GM21526 (cell line): ENCODE measurements around the gene XRCC5.

Source experiments
- ATAC-seq: cut with Tn5 transposase; IDR thresholded peaks from one replicate; pipeline ENCODE4 v1.9.1; 2021; ENCODE audit warnings: moderate library complexity; ENCODE audit not compliant: unreplicated experiment, low FRiP score

Gene XRCC5

GRCh38 chr2:216147172-216148131 lies 38.3 kb downstream of the XRCC5 start:
- no peak for ATAC-seq

DNA sequence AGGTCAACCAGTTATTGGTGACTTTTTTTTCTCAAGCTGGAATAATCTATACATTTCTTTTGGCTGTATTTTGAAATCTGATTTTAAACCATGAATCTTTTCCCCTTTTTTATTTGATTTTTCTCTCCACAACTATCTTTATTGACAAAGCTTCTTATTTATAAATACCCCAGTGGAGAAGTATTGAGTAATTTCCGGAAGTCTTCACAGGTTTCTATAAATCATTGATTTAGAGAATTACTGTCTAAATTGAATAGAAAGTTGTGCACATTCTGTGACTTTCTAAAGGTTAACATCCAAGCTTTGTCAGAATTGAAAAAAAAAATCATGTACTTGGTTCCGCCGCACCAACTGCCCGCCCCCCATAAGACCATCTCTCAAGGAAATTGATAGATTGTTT lies 39.8 kb downstream of the XRCC5 start:
- ATAC-seq = no peak

GRCh38 chr2:216149741-216150140 lies 40.6 kb downstream of the XRCC5 start:
- ATAC-seq = no peak

DNA sequence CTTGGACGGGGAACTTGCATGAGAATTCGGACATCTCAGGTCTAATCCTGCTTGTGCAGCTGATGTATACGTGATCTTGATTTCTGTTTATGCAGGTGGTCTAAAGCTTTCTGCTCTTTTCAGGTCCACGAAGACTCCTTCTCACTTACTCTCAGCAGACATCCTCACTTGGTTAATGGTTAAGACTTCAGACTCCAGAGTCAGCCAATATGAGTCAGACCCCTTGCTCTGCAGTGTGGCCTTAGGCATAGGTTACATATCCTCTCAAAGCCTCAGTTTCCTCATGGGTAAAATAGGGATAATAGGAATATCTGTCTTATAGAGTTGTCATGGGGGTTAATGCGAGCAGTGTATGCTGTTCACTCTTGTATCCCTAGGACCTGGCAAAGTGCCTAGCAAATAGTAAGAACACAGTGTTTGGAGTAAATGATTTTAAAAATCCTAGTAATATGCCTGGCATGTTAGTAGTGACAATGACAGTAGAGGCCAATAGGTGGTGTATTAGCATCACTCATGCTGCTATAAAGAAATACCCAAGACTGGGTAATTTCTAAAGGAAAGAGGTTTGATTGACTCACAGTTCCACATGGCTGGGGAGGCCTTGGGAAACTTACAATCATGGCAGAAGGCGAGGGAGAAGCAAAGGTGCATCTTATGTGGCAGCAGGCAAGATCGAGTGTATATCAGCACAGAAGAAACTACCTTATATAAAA lies 42.3 kb downstream of the XRCC5 start:
- no peak for ATAC-seq

DNA sequence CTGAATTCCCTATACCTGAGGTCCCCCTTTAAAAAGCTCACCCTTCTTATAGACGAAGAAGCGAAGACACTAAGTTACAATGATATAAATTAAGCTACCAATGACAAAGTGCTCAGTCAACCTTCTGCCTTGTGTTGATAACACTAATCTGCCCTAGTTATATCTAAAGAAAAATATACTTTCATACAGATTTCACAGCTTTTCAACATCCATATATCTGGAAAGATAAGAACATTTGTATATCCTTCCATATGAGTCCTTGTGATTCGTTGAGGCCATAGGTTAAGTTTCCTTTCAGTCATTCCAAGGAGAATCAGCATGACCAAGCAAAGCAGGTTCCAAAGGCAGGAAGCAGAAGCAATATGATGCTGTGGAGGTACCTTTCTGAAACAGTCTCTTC lies 46.8 kb downstream of the XRCC5 start:
- ATAC-seq = no peak

- no peak for ATAC-seq
These were observed 47.7 kb downstream of the XRCC5 start for GRCh38 chr2:216156822-216157221.

DNA sequence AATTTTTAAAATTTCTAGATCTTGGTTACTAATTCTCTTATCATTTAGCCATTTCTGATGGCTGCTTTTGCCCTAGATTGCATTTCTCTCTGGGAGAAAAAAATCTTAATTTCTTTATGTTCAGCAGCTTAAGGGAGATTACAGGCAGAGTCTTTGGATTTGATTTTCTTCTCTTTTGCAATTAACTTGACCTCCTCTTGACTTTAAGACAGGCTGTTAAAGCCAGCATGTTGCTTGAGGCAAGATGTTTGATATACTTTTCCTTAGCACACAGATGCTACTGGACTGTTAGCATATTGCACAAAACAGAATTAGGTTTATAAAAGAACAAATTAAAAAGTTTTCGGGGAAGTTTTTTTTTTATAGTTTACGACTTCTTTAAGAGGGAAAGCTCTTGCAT lies 50.0 kb downstream of the XRCC5 start:
- ATAC-seq = no peak

GRCh38 chr2:216159646-216160045 lies 50.5 kb downstream of the XRCC5 start:
- no peak for ATAC-seq

DNA sequence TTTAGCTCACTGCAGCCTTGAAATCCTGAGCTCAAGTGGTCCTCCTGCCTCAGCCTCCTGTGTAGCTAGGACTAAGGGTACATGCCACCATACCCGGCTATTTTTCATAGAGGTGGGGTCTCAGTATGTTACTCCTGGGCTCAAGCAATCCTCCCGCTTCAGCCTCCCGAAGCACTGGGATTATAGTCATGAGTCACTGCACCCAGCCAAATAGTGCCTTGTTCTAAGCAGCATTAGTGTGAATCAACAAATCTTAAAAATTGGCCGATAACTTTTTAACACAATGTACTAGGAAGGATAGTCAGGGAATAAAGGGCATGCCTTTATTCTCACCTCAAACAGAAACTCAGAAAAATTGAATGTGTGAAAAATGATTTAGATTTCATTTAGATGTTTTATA lies 51.6 kb downstream of the XRCC5 start:
- no peak for ATAC-seq

GRCh38 chr2:216161967-216162366 lies 52.8 kb downstream of the XRCC5 start:
- ATAC-seq = no peak

DNA sequence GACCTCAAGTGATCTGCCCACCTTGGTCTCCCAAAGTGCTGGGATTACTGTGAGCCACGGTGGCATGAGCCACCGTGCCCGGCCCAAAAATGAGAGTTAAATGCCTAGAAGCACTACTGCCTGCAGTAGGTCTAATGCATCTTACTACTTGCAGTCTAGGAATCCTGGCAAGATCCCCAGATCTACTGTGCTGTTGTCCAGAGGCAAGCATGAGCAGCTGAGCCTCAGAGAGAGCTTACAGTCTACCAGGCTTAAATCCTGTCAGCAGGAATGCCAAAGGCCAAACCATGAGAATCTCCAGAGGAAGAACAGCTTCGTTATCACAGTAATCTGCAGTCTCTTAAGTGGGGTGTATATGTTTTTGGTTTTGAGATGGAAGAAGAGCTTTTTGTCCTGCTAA lies 54.4 kb downstream of the XRCC5 start:
- ATAC-seq = no peak

GRCh38 chr2:216164087-216164486 lies 54.9 kb downstream of the XRCC5 start:
- no peak for ATAC-seq

DNA sequence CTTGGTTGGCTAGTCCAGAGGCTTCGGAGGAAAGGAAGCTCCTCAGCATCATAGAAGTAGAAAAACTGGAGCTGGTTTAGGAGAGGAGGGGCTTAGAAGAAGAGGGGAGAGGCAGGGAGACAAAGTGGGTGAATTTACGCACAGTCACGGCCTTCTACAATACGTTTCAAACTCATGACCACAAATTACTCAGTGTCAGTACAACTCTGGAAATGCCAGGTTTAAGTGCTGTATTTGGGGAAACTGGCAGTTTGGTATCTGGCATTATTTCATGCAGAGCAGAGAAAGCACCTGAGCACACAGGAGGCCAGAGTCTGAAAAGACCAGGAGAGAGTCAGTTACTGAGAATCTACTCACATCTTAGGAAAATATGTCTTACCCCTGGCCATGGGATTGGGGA lies 55.4 kb downstream of the XRCC5 start:
- ATAC-seq = no peak

DNA sequence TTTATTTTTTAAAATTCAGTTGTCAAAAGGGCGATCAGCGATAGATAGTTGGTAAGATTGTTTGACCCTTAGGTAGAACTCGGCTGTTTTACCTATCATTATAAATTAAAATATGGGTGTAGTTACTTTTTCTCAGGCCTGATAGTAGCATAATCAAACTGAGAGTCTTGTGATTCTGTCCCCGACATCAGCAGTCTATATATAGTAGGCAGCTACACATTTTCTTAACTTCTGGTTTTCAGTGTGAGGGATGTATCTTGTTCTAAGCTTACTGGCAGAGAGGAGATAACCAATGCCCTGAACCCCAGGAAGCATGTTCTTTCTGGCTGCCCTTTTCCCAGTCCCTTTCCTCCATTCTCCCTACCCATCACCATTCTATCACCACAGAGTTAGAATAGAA lies 56.6 kb downstream of the XRCC5 start:
- ATAC-seq = no peak

- no peak for ATAC-seq
These were observed 59.9 kb downstream of the XRCC5 start for GRCh38 chr2:216169087-216169486.

GRCh38 chr2:216170076-216170763 lies 61.1 kb downstream of the XRCC5 start:
- ATAC-seq = no peak

DNA sequence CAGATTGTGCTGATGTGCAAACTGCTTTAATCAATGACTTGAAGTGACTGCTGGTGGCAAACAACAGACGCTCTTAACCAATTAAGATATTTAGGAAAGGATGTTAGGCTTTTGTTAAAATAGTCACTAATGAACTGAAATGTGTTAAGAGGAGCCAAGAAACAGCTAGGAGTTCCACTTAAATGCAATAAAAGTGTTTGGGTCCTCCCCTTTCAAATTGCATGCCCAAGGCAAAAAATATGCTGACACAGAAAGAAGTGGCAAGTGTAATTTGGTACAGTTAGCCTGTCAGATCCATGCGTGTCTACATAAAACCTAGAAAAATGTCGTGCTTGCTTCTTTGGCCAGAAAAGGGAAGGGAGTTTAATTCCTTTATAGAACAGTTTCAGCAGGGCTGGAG lies 61.9 kb downstream of the XRCC5 start:
- ATAC-seq = no peak

GRCh38 chr2:216172493-216172892 lies 63.3 kb downstream of the XRCC5 start:
- no peak for ATAC-seq

- ATAC-seq = no peak
These were observed 69.9 kb downstream of the XRCC5 start for GRCh38 chr2:216179015-216179414.

GRCh38 chr2:216181351-216181750 lies 72.2 kb downstream of the XRCC5 start:
- ATAC-seq = no peak

DNA sequence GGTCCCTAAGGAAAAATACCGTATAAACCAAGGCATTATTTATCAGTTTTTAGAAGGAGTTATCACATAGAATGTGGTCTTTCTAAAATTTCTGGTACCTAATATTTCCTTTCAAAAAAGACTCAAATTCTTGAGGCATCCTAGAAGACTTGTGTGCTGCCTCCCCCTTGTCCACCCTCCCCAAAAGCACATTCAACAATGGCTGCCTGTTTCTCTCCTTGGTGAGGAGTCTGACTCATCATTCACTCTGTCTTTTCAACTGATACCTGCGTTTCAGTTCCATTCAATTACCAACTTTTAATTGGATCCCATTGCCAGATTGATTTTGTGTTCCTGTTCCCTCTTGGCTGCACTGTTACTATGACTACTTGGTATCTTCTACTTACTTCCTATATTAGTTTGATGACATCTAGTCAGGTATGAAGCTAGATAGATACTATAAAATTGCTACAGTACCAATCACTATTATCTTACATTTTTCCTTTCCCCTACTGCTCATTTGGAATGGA lies 72.9 kb downstream of the XRCC5 start:
- no peak for ATAC-seq
